Effector memory CD4-positive, alpha-beta T cell (primary cell): ENCODE measurements around the gene CTDP1.

Experiments
- DNase-seq, 3 donors: peaks; one replicate each; pipeline ENCODE4 v3.0.0-alpha.2; 2020
- H3K27ac ChIP-seq: 2 replicates; pipeline ENCODE4 v1.7.0; 2013; ENCODE audit warnings: mild to moderate bottlenecking, low read length, moderate library complexity; ENCODE audit not compliant: insufficient read depth, poor library complexity, severe bottlenecking
- H3K27me3 ChIP-seq: replicated peaks from 2 replicates; pipeline ENCODE4 v1.7.0; 2013; ENCODE audit warnings: mild to moderate bottlenecking, low read length; ENCODE audit not compliant: insufficient read depth, control insufficient read depth, poor library complexity, severe bottlenecking
- H3K36me3 ChIP-seq: 2 replicates; pipeline ENCODE4 v1.7.0; 2013; ENCODE audit warnings: mild to moderate bottlenecking, low read length, moderate library complexity; ENCODE audit not compliant: control insufficient read depth, insufficient read depth
- H3K4me1 ChIP-seq: 2 replicates; pipeline ENCODE4 v1.7.0; 2013; ENCODE audit warnings: low read length, mild to moderate bottlenecking; ENCODE audit not compliant: control insufficient read depth, insufficient read depth, poor library complexity, severe bottlenecking
- H3K4me3 ChIP-seq: 2 replicates; pipeline ENCODE4 v1.7.0; 2013; ENCODE audit warnings: low read length, low read depth, mild to moderate bottlenecking; ENCODE audit not compliant: insufficient read depth, poor library complexity, severe bottlenecking
- H3K9me3 ChIP-seq: 2 replicates; pipeline ENCODE4 v1.7.0; 2013; ENCODE audit warnings: mild to moderate bottlenecking, low read length, moderate library complexity; ENCODE audit not compliant: control insufficient read depth

CTDP1 gene

GRCh38 chr18:79644666-79645057, 34.9 kb upstream of the CTDP1 start:
- Histone ChIP-seq H3K4me1 (peaks cover 4% of the 10 kb centered on the region), H3K27ac (no peak overlapping the region), H3K36me3 (no peaks in the 10 kb centered on the region), H3K27me3 (no peaks in the 10 kb centered on the region), H3K9me3 (no peaks in the 10 kb centered on the region), H3K4me3 (no peak overlapping the region)
- DNase-seq = no peak

DNA sequence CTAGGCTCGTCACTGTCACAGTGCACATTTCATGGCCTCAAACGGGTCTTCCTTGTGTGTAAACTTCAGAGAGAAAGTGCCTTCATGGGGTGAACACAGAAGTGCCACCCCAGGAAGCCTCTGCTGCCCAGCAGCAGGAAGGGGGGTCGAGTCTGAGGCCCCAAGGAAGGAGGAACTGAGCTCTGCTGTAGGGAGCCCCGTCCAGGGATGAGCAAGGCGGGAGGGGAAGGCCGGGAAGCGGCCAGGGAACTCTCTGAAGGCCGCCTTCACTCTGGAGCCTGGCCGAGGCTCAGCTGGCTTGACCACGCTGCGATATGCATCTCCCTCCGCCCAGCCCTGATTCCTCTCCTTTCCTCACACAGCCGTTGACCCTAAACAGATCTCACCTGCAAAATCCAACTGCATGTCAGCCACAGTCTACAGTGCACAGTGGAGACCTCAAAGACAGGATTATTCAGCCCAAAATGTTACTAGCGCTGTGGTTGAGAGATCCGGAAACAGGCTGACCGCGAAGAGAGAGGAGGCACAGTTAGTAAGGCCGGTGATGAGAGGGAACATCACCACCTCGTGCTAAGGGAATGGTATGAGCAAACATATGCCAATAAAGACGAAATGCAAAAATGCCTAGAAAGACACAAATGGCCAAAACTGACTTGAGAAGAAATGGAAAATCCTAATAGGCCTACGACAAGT, 34.2 kb upstream of the CTDP1 start:
- Histone ChIP-seq H3K36me3 (no peaks in the 10 kb centered on the region), H3K27me3 (no peaks in the 10 kb centered on the region), H3K4me1 (peaks cover 4% of the 10 kb centered on the region), H3K27ac (no peak overlapping the region), H3K4me3 (no peak overlapping the region), H3K9me3 (no peaks in the 10 kb centered on the region)
- DNase-seq = no peak

DNA sequence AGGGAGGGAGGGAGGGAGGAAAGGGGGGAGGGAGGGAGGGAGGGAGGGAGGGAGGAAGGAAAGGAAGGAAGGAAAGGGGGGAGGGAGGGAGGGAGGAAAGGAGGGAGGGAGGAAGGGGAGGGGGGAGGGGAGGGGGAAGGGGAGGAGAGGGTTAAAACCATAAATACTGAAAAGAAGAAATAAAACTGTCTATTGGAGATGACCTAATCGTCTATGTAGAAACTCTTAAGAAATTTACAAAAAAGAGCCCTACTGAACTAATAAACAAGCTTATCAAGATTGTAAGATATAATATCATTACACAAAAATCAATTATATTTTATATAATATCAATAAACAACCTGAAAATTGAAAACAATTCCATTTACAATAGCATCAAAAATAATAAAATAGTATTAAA, 32.3 kb upstream of the CTDP1 start:
- Histone ChIP-seq H3K9me3 (no peaks in the 10 kb centered on the region), H3K4me1 (peaks cover 4% of the 10 kb centered on the region), H3K36me3 (no peaks in the 10 kb centered on the region)

GRCh38 chr18:79650959-79651358, 28.6 kb upstream of the CTDP1 start:
- H3K36me3 ChIP-seq = no peaks in the 10 kb centered on the region
- no peaks in the 10 kb centered on the region for H3K27me3 ChIP-seq
- H3K9me3 ChIP-seq = no peaks in the 10 kb centered on the region
- DNase-seq = no peak
- H3K4me1 ChIP-seq = no peaks in the 10 kb centered on the region
- no peak overlapping the region for H3K27ac ChIP-seq
- H3K4me3 ChIP-seq = no peak overlapping the region

More for the DNA sequence above, 32.3 kb upstream of the CTDP1 start:
- no peak for DNase-seq
- H3K4me3 ChIP-seq = no peak overlapping the region
- no peak overlapping the region for H3K27ac ChIP-seq
- H3K27me3 ChIP-seq = no peaks in the 10 kb centered on the region

- H3K27ac ChIP-seq = no peak overlapping the region
- no peaks in the 10 kb centered on the region for H3K27me3 ChIP-seq
- DNase-seq = no peak
- no peak overlapping the region for H3K4me3 ChIP-seq
- H3K9me3 ChIP-seq = no peaks in the 10 kb centered on the region
- H3K36me3 ChIP-seq = no peaks in the 10 kb centered on the region
- H3K4me1 ChIP-seq = no peaks in the 10 kb centered on the region
Measured at GRCh38 chr18:79657342-79657996, 22.1 kb upstream of the CTDP1 start.

- no peaks in the 10 kb centered on the region for H3K4me1 ChIP-seq
- no peaks in the 10 kb centered on the region for H3K27me3 ChIP-seq
- no peak overlapping the region for H3K27ac ChIP-seq
- no peak overlapping the region for H3K4me3 ChIP-seq
- DNase-seq = no peak
- H3K36me3 ChIP-seq = no peaks in the 10 kb centered on the region
- no peaks in the 10 kb centered on the region for H3K9me3 ChIP-seq
Measured at GRCh38 chr18:79658366-79658765, 21.2 kb upstream of the CTDP1 start.

- H3K27me3 ChIP-seq = no peaks in the 10 kb centered on the region
- DNase-seq = no peak
- no peak overlapping the region for H3K27ac ChIP-seq
- no peaks in the 10 kb centered on the region for H3K36me3 ChIP-seq
- no peaks in the 10 kb centered on the region for H3K4me1 ChIP-seq
- H3K9me3 ChIP-seq = no peaks in the 10 kb centered on the region
- no peak overlapping the region for H3K4me3 ChIP-seq
Measured at GRCh38 chr18:79659733-79660132, 19.9 kb upstream of the CTDP1 start.

- H3K4me1 ChIP-seq = no peaks in the 10 kb centered on the region
- no peaks in the 10 kb centered on the region for H3K9me3 ChIP-seq
- no peak overlapping the region for H3K4me3 ChIP-seq
- no peak overlapping the region for H3K27ac ChIP-seq
- no peaks in the 10 kb centered on the region for H3K36me3 ChIP-seq
- DNase-seq = no peak
- H3K27me3 ChIP-seq = no peaks in the 10 kb centered on the region
Measured at GRCh38 chr18:79662034-79662433, 17.6 kb upstream of the CTDP1 start.

- no peaks in the 10 kb centered on the region for H3K4me1 ChIP-seq
- no peak overlapping the region for H3K27ac ChIP-seq
- no peak overlapping the region for H3K4me3 ChIP-seq
- no peaks in the 10 kb centered on the region for H3K36me3 ChIP-seq
- no peak for DNase-seq
- H3K9me3 ChIP-seq = no peaks in the 10 kb centered on the region
- H3K27me3 ChIP-seq = no peaks in the 10 kb centered on the region
Measured at GRCh38 chr18:79662439-79662838, 17.2 kb upstream of the CTDP1 start.

GRCh38 chr18:79664525-79665125, 15.0 kb upstream of the CTDP1 start:
- Histone ChIP-seq H3K27me3 (no peaks in the 10 kb centered on the region), H3K27ac (no peak overlapping the region), H3K9me3 (no peaks in the 10 kb centered on the region), H3K4me3 (no peak overlapping the region), H3K36me3 (no peaks in the 10 kb centered on the region), H3K4me1 (no peaks in the 10 kb centered on the region)
- DNase-seq = no peak
